ENCODE data around the gene HOXA9.

DNA sequence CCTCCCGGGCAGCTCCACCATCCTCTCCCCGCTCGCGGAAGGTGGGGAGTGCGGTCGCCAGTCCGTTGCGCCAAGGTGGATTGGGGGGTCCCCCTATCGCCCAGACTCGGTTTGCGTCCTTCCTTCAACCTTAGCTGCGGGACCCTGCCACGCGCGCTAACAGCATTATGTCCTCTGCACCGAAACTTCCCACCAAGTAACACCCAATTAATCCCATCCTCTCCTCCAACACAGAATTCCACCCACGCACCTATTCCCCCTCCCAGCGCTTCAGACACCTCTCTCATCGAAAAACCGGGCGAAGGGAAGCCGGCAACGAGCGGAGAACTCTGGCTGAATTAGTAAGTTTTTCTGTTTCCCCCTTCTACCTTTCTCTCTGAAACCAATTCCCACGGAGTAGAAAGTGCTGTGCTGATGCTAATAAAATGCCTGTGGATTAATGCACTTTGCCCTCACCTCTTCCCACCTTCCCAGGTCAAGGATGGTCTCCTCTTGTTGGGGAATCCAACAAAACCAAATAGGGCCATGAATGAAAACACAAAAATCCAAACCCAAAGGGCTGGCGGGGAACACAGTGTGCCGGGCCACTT lies 13.9 kb downstream of the HOXA9 start:
- TF ChIP-seq, protein P1, sequence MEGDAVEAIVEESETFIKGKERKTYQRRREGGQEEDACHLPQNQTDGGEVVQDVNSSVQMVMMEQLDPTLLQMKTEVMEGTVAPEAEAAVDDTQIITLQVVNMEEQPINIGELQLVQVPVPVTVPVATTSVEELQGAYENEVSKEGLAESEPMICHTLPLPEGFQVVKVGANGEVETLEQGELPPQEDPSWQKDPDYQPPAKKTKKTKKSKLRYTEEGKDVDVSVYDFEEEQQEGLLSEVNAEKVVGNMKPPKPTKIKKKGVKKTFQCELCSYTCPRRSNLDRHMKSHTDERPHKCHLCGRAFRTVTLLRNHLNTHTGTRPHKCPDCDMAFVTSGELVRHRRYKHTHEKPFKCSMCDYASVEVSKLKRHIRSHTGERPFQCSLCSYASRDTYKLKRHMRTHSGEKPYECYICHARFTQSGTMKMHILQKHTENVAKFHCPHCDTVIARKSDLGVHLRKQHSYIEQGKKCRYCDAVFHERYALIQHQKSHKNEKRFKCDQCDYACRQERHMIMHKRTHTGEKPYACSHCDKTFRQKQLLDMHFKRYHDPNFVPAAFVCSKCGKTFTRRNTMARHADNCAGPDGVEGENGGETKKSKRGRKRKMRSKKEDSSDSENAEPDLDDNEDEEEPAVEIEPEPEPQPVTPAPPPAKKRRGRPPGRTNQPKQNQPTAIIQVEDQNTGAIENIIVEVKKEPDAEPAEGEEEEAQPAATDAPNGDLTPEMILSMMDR (IDR thresholded peaks at IDR 0.05) = no peak
- no peak for TF ChIP-seq POLR2A (IDR thresholded peaks at IDR 0.05)
- no peak for TF ChIP-seq EP300 (IDR thresholded peaks at IDR 0.05)
